Nucleus accumbens (tissue), 56 donors: ENCODE measurements around the gene NUFIP1.

Experiments
- DNase-seq, 56 donors: peaks; one replicate each; lab custom pipeline; 2025; lab: John Stamatoyannopoulos, UW

Gene NUFIP1

GRCh38 chr13:44895264-44895952 lies 93.9 kb downstream of the NUFIP1 start:
- DNase-seq = no peak

- DNase-seq = no peak
Measured at GRCh38 chr13:44894001-44894770, 95.1 kb downstream of the NUFIP1 start.
